Measurements from ENCODE around the gene H1-8. TPM values are rescaled to one million over a fixed set of nuclear protein-coding genes. Genes with fewer than 3 reads are reported as not detected.

Gene H1-8
- total RNA-seq, 2 donors from 2014 or later: not detected

GRCh38 chr3:129600348-129600747 lies 57.4 kb downstream of the H1-8 start:
- peaks cover 29% of the 10 kb centered on the region for H3K4me1 ChIP-seq (ENCODE audit: control insufficient read depth, insufficient read depth, low read length)
- H3K27me3 ChIP-seq (ENCODE audit: control insufficient read depth, insufficient read depth, low read length, poor library complexity, severe bottlenecking): peaks cover 10% of the 10 kb centered on the region
- peaks cover 12% of the 10 kb centered on the region for H3K27me3 Mint-ChIP-seq (ENCODE audit: insufficient read depth)
- H3K4me3 Mint-ChIP-seq: no peak overlapping the region
- no peak overlapping the region for H3K4me3 ChIP-seq (ENCODE audit: low read length)
- peaks cover 59% of the 10 kb centered on the region for H3K4me1 Mint-ChIP-seq
- H3K9me3 Mint-ChIP-seq: no peaks in the 10 kb centered on the region
- 92 to 100% methylated on average over 2 of the region's 2 CpGs for WGBS, 2 experiments (ENCODE audit: insufficient coverage in 1 of 2, insufficient read length in 1 of 2)
- H3K36me3 Mint-ChIP-seq (ENCODE audit: low read depth): peaks cover 3% of the 10 kb centered on the region
- H3K36me3 ChIP-seq (ENCODE audit: control insufficient read depth, insufficient read depth, low read length): no peaks in the 10 kb centered on the region
- TF ChIP-seq CTCF (conservative IDR thresholded peaks at IDR 0.05): no peak
- no peak overlapping the region for H3K27ac ChIP-seq (ENCODE audit: low read depth, low read length)
- H3K9ac ChIP-seq (ENCODE audit: extremely low read depth, low read length, poor library complexity, severe bottlenecking): no peak overlapping the region
- DNase-seq: no peak
- no peak overlapping the region for H3K27ac Mint-ChIP-seq
- no peaks in the 10 kb centered on the region for H3K9me3 ChIP-seq (ENCODE audit: control insufficient read depth, low read length)

Other genes starting within 250 kb of the H1-8 start
- gene EFCAB12, start 114.5 kb upstream of the H1-8 start, total RNA-seq: under 1 TPM; 0.33 to 0.73 TPM
- 10 to 100 TPM; 39.5 to 45.5 TPM for gene MBD4, start 103.2 kb upstream of the H1-8 start, total RNA-seq
- gene IFT122, start 103.0 kb upstream of the H1-8 start, total RNA-seq: 10 to 100 TPM; 36.0 to 46.6 TPM
- under 1 TPM; 0.22 to 0.26 TPM for gene RHO, start 14.5 kb upstream of the H1-8 start, total RNA-seq
- 10 to 100 TPM; 73.1 to 83.2 TPM for gene PLXND1, start 63.5 kb downstream of the H1-8 start, total RNA-seq

Measured in endodermal cell (in vitro differentiated cells).